Epithelial cell of proximal tubule (primary cell): ENCODE data around the gene PTPRD. TPM values are rescaled to one million over a fixed set of nuclear protein-coding genes. Genes with fewer than 3 reads are reported as not detected.

Experiments used
- DNase-seq: peaks from one replicate; pipeline ENCODE4 v3.0.0-alpha.2; 2011; ENCODE audit warnings: low read depth
- H3K4me3 ChIP-seq: 2 replicates; pipeline ENCODE4 v1.5.1; 2011; ENCODE audit warnings: low read depth, mild to moderate bottlenecking, low read length
- CTCF ChIP-seq: conservative IDR thresholded peaks from 2 replicates; pipeline ENCODE4 v1.5.1; 2012; ENCODE audit warnings: low read depth, mild to moderate bottlenecking, low read length
- total RNA-seq: library from RNA; depleted of rRNA; stranded (reverse); fragments of >200 nt; gene quantifications from 2 replicates; pipeline ENCODE4 v1.2.3, GENCODE V29; 2015

PTPRD gene
- total RNA-seq, 1 donor from 2014 or later = 3.2 TPM

GRCh38 chr9:8521112-8521511 lies 2091.7 kb downstream of the PTPRD start:
- TF ChIP-seq CTCF = no peak
- no peak for DNase-seq
- no peak overlapping the region for H3K4me3 ChIP-seq

DNA sequence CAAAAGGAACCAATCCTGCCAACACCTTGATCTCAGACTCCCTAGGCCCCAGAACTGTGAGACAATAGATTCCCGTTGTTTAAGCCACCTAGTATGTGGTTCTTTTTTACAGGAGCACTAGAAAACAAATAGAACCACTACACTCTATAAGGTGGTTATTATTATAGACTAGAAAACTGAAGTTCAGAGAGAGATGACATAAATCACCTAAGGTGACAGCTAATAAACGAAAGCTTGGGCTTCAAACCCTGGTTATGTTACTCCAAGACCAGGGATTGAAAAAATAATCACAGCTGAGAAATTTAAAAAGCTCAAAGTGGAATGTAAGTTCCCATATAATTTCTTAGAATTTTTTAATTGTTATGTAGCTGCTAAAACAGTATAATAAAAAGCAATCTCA lies 2097.1 kb downstream of the PTPRD start:
- DNase-seq = no peak
- H3K4me3 ChIP-seq = no peak overlapping the region
- no peak for TF ChIP-seq CTCF

GRCh38 chr9:8514760-8515159 lies 2098.0 kb downstream of the PTPRD start:
- TF ChIP-seq CTCF = peak; percentile 7
- DNase-seq = no peak
- H3K4me3 ChIP-seq = no peak overlapping the region

DNA sequence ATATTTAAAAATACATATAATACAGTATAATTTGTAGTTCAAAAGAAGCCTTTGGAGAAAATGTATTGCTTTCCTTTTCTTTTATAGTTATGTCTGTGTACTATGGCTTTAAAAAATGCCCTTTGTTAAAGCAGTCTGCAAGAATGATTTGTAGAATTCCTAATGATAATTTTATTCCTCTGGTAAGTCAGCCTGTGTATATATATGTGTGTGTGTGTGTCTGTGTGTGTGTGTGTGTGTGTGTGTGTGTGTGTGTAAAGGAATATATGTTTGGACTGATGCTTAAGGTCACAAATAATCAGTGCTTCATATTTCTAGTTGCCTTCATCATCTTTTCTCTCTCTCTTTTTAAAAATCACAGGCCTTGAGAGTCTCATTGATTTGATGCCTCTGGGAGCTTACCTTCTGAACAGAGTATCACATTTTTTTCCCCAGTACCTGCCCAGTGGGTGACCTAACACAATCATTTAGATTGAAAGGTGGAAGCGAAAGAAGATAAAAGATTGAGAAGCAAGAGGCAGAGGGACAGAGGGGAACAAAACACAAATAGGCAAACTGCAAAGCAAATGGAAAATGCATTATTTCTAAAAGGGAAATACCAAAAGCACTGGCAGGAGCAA lies 2104.0 kb downstream of the PTPRD start:
- H3K4me3 ChIP-seq = no peak overlapping the region
- no peak for DNase-seq
- TF ChIP-seq CTCF = no peak

DNA sequence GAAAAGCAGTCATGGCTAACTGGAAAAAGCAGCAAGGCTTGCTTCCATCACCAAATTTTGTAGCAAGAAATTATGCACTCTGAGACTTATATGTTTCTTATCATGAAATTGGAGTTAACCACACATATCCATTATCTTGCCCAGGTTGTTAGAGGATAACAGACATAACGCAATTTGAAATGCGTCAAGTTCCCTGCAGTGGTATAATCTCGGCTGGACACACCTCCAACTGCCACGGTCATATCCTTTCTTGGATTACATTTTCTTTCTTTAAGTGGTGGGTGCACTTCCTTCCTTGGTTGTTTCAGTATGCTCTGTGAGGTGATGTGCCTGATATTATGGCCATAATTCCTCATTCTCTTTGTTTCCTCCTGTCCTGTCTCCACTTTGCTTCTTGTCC lies 2118.2 kb downstream of the PTPRD start:
- TF ChIP-seq CTCF = no peak
- DNase-seq = no peak

GRCh38 chr9:8492679-8493078 lies 2120.1 kb downstream of the PTPRD start:
- DNase-seq = no peak

More for the DNA sequence above, 2118.2 kb downstream of the PTPRD start:
- H3K4me3 ChIP-seq = no peak overlapping the region

More at GRCh38 chr9:8492679-8493078, 2120.1 kb downstream of the PTPRD start:
- no peak for TF ChIP-seq CTCF
- no peak overlapping the region for H3K4me3 ChIP-seq
